ENCODE measurements around the gene TFF1.

TFF1 gene

GRCh38 chr21:42365770-42366169 lies 565 bp downstream of the TFF1 start:
- Histone ChIP-seq H3K9ac (ENCODE audit: low read depth in 1 of 2, low read length in 2 of 2) (no peak overlapping the region), H3K27ac (ENCODE audit: low read depth, low read length) (no peak overlapping the region), H3K9me3 (ENCODE audit: control insufficient read depth in 1 of 2, low read length in 2 of 2) (no peaks in the 10 kb centered on the region), H3K4me1 (ENCODE audit: control insufficient read depth in 1 of 2, insufficient read depth in 2 of 2, low read length in 2 of 2) (no peaks in the 10 kb centered on the region), H3K4me3 (ENCODE audit: low read depth in 1 of 2, low read length in 2 of 2) (no peak overlapping the region), H3K36me3 (ENCODE audit: control insufficient read depth in 1 of 2, insufficient read depth in 2 of 2, low read length in 2 of 2) (no peaks in the 10 kb centered on the region), H3K27me3 (ENCODE audit: control insufficient read depth in 1 of 2, insufficient read depth in 2 of 2, low read length in 2 of 2) (no peaks in the 10 kb centered on the region)

- H3K4me1 ChIP-seq (ENCODE audit: control insufficient read depth in 1 of 2, insufficient read depth in 2 of 2, low read length in 2 of 2), result no peaks in the 10 kb centered on the region
- peaks cover 5 to 7% of the 10 kb centered on the region in 2 donors for H3K9me3 ChIP-seq (ENCODE audit: control insufficient read depth in 1 of 2, low read length in 2 of 2)
- no peak overlapping the region for H3K9ac ChIP-seq (ENCODE audit: low read depth in 1 of 2, low read length in 2 of 2)
- H3K27ac ChIP-seq (ENCODE audit: low read depth, low read length), result no peak overlapping the region
- H3K36me3 ChIP-seq (ENCODE audit: control insufficient read depth in 1 of 2, insufficient read depth in 2 of 2, low read length in 2 of 2), result no peaks in the 10 kb centered on the region
- no peaks in the 10 kb centered on the region for H3K27me3 ChIP-seq (ENCODE audit: control insufficient read depth in 1 of 2, insufficient read depth in 2 of 2, low read length in 2 of 2)
- no peak overlapping the region for H3K4me3 ChIP-seq (ENCODE audit: low read depth in 1 of 2, low read length in 2 of 2)
These were observed 1.9 kb downstream of the TFF1 start for GRCh38 chr21:42364304-42364865.

- Histone ChIP-seq H3K27me3 (ENCODE audit: control insufficient read depth in 1 of 2, insufficient read depth in 2 of 2, low read length in 2 of 2) (peaks cover 0 to 3% of the 10 kb centered on the region in 2 donors), H3K9me3 (ENCODE audit: control insufficient read depth in 1 of 2, low read length in 2 of 2) (peaks cover 5 to 7% of the 10 kb centered on the region in 2 donors), H3K27ac (ENCODE audit: low read depth, low read length) (no peak overlapping the region), H3K4me3 (ENCODE audit: low read depth in 1 of 2, low read length in 2 of 2) (no peak overlapping the region), H3K9ac (ENCODE audit: low read depth in 1 of 2, low read length in 2 of 2) (no peak overlapping the region), H3K36me3 (ENCODE audit: control insufficient read depth in 1 of 2, insufficient read depth in 2 of 2, low read length in 2 of 2) (no peaks in the 10 kb centered on the region), H3K4me1 (ENCODE audit: control insufficient read depth in 1 of 2, insufficient read depth in 2 of 2, low read length in 2 of 2) (no peaks in the 10 kb centered on the region)
These were observed 3.0 kb downstream of the TFF1 start for GRCh38 chr21:42363312-42363711.

- no peak overlapping the region for H3K4me3 ChIP-seq (ENCODE audit: low read depth in 1 of 2, low read length in 2 of 2)
- H3K4me1 ChIP-seq (ENCODE audit: control insufficient read depth in 1 of 2, insufficient read depth in 2 of 2, low read length in 2 of 2), result no peaks in the 10 kb centered on the region
- H3K9ac ChIP-seq (ENCODE audit: low read depth in 1 of 2, low read length in 2 of 2), result no peak overlapping the region
- peaks cover 5 to 7% of the 10 kb centered on the region in 2 donors for H3K9me3 ChIP-seq (ENCODE audit: control insufficient read depth in 1 of 2, low read length in 2 of 2)
- H3K27me3 ChIP-seq (ENCODE audit: control insufficient read depth in 1 of 2, insufficient read depth in 2 of 2, low read length in 2 of 2), result peaks cover 0 to 3% of the 10 kb centered on the region in 2 donors
- no peaks in the 10 kb centered on the region for H3K36me3 ChIP-seq (ENCODE audit: control insufficient read depth in 1 of 2, insufficient read depth in 2 of 2, low read length in 2 of 2)
- H3K27ac ChIP-seq (ENCODE audit: low read depth, low read length), result no peak overlapping the region
These were observed 3.6 kb downstream of the TFF1 start for GRCh38 chr21:42362700-42363099.

- Histone ChIP-seq H3K9ac (ENCODE audit: low read depth in 1 of 2, low read length in 2 of 2) (no peak overlapping the region), H3K27me3 (ENCODE audit: control insufficient read depth in 1 of 2, insufficient read depth in 2 of 2, low read length in 2 of 2) (peaks cover 0 to 3% of the 10 kb centered on the region in 2 donors), H3K27ac (ENCODE audit: low read depth, low read length) (no peak overlapping the region), H3K4me1 (ENCODE audit: control insufficient read depth in 1 of 2, insufficient read depth in 2 of 2, low read length in 2 of 2) (no peaks in the 10 kb centered on the region), H3K36me3 (ENCODE audit: control insufficient read depth in 1 of 2, insufficient read depth in 2 of 2, low read length in 2 of 2) (no peaks in the 10 kb centered on the region), H3K4me3 (ENCODE audit: low read depth in 1 of 2, low read length in 2 of 2) (no peak overlapping the region), H3K9me3 (ENCODE audit: control insufficient read depth in 1 of 2, low read length in 2 of 2) (peaks cover 5 to 7% of the 10 kb centered on the region in 2 donors)
These were observed 4.1 kb downstream of the TFF1 start for GRCh38 chr21:42362198-42362597.

- no peak overlapping the region for H3K9ac ChIP-seq (ENCODE audit: low read depth in 1 of 2, low read length in 2 of 2)
- H3K27me3 ChIP-seq (ENCODE audit: control insufficient read depth in 1 of 2, insufficient read depth in 2 of 2, low read length in 2 of 2), result peaks cover 0 to 3% of the 10 kb centered on the region in 2 donors
- peaks cover 5 to 7% of the 10 kb centered on the region in 2 donors for H3K9me3 ChIP-seq (ENCODE audit: control insufficient read depth in 1 of 2, low read length in 2 of 2)
- H3K4me1 ChIP-seq (ENCODE audit: control insufficient read depth in 1 of 2, insufficient read depth in 2 of 2, low read length in 2 of 2), result no peaks in the 10 kb centered on the region
- no peak overlapping the region for H3K4me3 ChIP-seq (ENCODE audit: low read depth in 1 of 2, low read length in 2 of 2)
- no peak overlapping the region for H3K27ac ChIP-seq (ENCODE audit: low read depth, low read length)
- no peaks in the 10 kb centered on the region for H3K36me3 ChIP-seq (ENCODE audit: control insufficient read depth in 1 of 2, insufficient read depth in 2 of 2, low read length in 2 of 2)
These were observed 5.0 kb downstream of the TFF1 start for GRCh38 chr21:42361286-42361685.

- H3K27ac ChIP-seq (ENCODE audit: low read depth, low read length), result no peak overlapping the region
These were observed 6.0 kb downstream of the TFF1 start for GRCh38 chr21:42360317-42360716.

GRCh38 chr21:42358937-42359336 lies 7.4 kb downstream of the TFF1 start:
- H3K4me3 ChIP-seq (ENCODE audit: low read depth in 1 of 2, low read length in 2 of 2), result no peak overlapping the region
- H3K27ac ChIP-seq (ENCODE audit: low read depth, low read length), result no peak overlapping the region
- no peaks in the 10 kb centered on the region for H3K4me1 ChIP-seq (ENCODE audit: control insufficient read depth in 1 of 2, insufficient read depth in 2 of 2, low read length in 2 of 2)
- peaks cover 0 to 3% of the 10 kb centered on the region in 2 donors for H3K27me3 ChIP-seq (ENCODE audit: control insufficient read depth in 1 of 2, insufficient read depth in 2 of 2, low read length in 2 of 2)
- no peak overlapping the region for H3K9ac ChIP-seq (ENCODE audit: low read depth in 1 of 2, low read length in 2 of 2)
- no peaks in the 10 kb centered on the region for H3K36me3 ChIP-seq (ENCODE audit: control insufficient read depth in 1 of 2, insufficient read depth in 2 of 2, low read length in 2 of 2)
- peaks cover 9 to 14% of the 10 kb centered on the region in 2 donors for H3K9me3 ChIP-seq (ENCODE audit: control insufficient read depth in 1 of 2, low read length in 2 of 2)

More at GRCh38 chr21:42360317-42360716, 6.0 kb downstream of the TFF1 start:
- Histone ChIP-seq H3K36me3 (ENCODE audit: control insufficient read depth in 1 of 2, insufficient read depth in 2 of 2, low read length in 2 of 2) (no peaks in the 10 kb centered on the region), H3K27me3 (ENCODE audit: control insufficient read depth in 1 of 2, insufficient read depth in 2 of 2, low read length in 2 of 2) (peaks cover 0 to 3% of the 10 kb centered on the region in 2 donors), H3K9ac (ENCODE audit: low read depth in 1 of 2, low read length in 2 of 2) (no peak overlapping the region), H3K9me3 (ENCODE audit: control insufficient read depth in 1 of 2, low read length in 2 of 2) (peaks cover 9 to 14% of the 10 kb centered on the region in 2 donors), H3K4me3 (ENCODE audit: low read depth in 1 of 2, low read length in 2 of 2) (no peak overlapping the region), H3K4me1 (ENCODE audit: control insufficient read depth in 1 of 2, insufficient read depth in 2 of 2, low read length in 2 of 2) (no peaks in the 10 kb centered on the region)

- H3K9ac ChIP-seq (ENCODE audit: low read depth in 1 of 2, low read length in 2 of 2), result no peak overlapping the region
- peaks cover 0 to 3% of the 10 kb centered on the region in 2 donors for H3K27me3 ChIP-seq (ENCODE audit: control insufficient read depth in 1 of 2, insufficient read depth in 2 of 2, low read length in 2 of 2)
- H3K36me3 ChIP-seq (ENCODE audit: control insufficient read depth in 1 of 2, insufficient read depth in 2 of 2, low read length in 2 of 2), result no peaks in the 10 kb centered on the region
- no peaks in the 10 kb centered on the region for H3K4me1 ChIP-seq (ENCODE audit: control insufficient read depth in 1 of 2, insufficient read depth in 2 of 2, low read length in 2 of 2)
- H3K9me3 ChIP-seq (ENCODE audit: control insufficient read depth in 1 of 2, low read length in 2 of 2), result peaks cover 9 to 14% of the 10 kb centered on the region in 2 donors
- no peak overlapping the region for H3K27ac ChIP-seq (ENCODE audit: low read depth, low read length)
- no peak overlapping the region for H3K4me3 ChIP-seq (ENCODE audit: low read depth in 1 of 2, low read length in 2 of 2)
These were observed 8.1 kb downstream of the TFF1 start for GRCh38 chr21:42358261-42358660.

- Histone ChIP-seq H3K4me3 (ENCODE audit: low read depth in 1 of 2, low read length in 2 of 2) (no peak overlapping the region), H3K36me3 (ENCODE audit: control insufficient read depth in 1 of 2, insufficient read depth in 2 of 2, low read length in 2 of 2) (no peaks in the 10 kb centered on the region), H3K9ac (ENCODE audit: low read depth in 1 of 2, low read length in 2 of 2) (no peak overlapping the region), H3K27me3 (ENCODE audit: control insufficient read depth in 1 of 2, insufficient read depth in 2 of 2, low read length in 2 of 2) (peaks cover 0 to 3% of the 10 kb centered on the region in 2 donors), H3K9me3 (ENCODE audit: control insufficient read depth in 1 of 2, low read length in 2 of 2) (peaks cover 9 to 14% of the 10 kb centered on the region in 2 donors), H3K4me1 (ENCODE audit: control insufficient read depth in 1 of 2, insufficient read depth in 2 of 2, low read length in 2 of 2) (no peaks in the 10 kb centered on the region), H3K27ac (ENCODE audit: low read depth, low read length) (no peak overlapping the region)
These were observed 9.0 kb downstream of the TFF1 start for GRCh38 chr21:42357307-42357706.

Data from duodenal mucosa (tissue), 2 donors.